Suprapubic skin (tissue), 4 donors: ENCODE results near the gene STEAP1B. TPM values are rescaled to one million over a fixed set of nuclear protein-coding genes. Genes with fewer than 3 reads are reported as not detected.

Experiments used
- DNase-seq, 2 donors: peaks; one replicate each; pipeline ENCODE4 v3.0.0-alpha.2; 2019; ENCODE audit warnings: low spot score in 2 of 2
- H3K27ac ChIP-seq: fragments of 200-600 bp; sonication (generic); one replicate; pipeline ENCODE4 v1.5.1; 2019
- H3K27me3 ChIP-seq: fragments of 200-600 bp; sonication (generic); one replicate; pipeline ENCODE4 v1.5.1; 2019
- H3K36me3 ChIP-seq: fragments of 200-600 bp; sonication (generic); one replicate; pipeline ENCODE4 v1.5.1; 2019
- H3K4me1 ChIP-seq: fragments of 200-600 bp; sonication (generic); one replicate; pipeline ENCODE4 v1.5.1; 2019
- H3K4me3 ChIP-seq: fragments of 200-600 bp; sonication (generic); one replicate; pipeline ENCODE4 v1.5.1; 2019; ENCODE audit warnings: mild to moderate bottlenecking
- H3K9me3 ChIP-seq: fragments of 200-600 bp; sonication (generic); one replicate; pipeline ENCODE4 v1.5.1; 2019
- CTCF ChIP-seq, 2 donors: fragments of 200-600 bp in 1 of 2; fragments of 450-650 bp in 1 of 2; sonication (generic) in 1 of 2; IDR thresholded peaks; one replicate each; pipeline ENCODE4 v1.5.1; 2016 to 2019; ENCODE audit warnings: antibody characterized with exemption in 2 of 2, mild to moderate bottlenecking in 1 of 2, moderate library complexity in 1 of 2
- EP300 ChIP-seq: sonication (generic); formaldehyde crosslinking; IDR thresholded peaks from one replicate; pipeline ENCODE4 v1.6.1; 2017; ENCODE audit warnings: antibody characterized with exemption
- POLR2A ChIP-seq, 2 donors: fragments of 450-650 bp; IDR thresholded peaks; one replicate each; pipeline ENCODE4 v1.6.1; 2017; ENCODE audit warnings: antibody characterized with exemption in 2 of 2, mild to moderate bottlenecking in 2 of 2, moderate library complexity in 2 of 2
- POLR2AphosphoS5 ChIP-seq, 3 donors: sonication (generic); formaldehyde crosslinking; IDR thresholded peaks; one replicate each; pipeline ENCODE4 v1.6.1; 2017; ENCODE audit warnings: antibody characterized with exemption in 3 of 3
- WGBS: methylation state at CpG from one replicate; pipeline ENCODE4 v1.1.5; 2018; 5-methylcytosine and 5-hydroxymethylcytosine counted together
- total RNA-seq, 4 donors: library from RNA; depleted of rRNA; stranded (reverse); fragments of >200 nt; gene quantifications; one replicate each; pipeline ENCODE4 v1.1.0, GENCODE V29; 2016

Gene STEAP1B
- total RNA-seq, 4 donors from 2014 or later, result 0.64 TPM; not detected in 3

DNA sequence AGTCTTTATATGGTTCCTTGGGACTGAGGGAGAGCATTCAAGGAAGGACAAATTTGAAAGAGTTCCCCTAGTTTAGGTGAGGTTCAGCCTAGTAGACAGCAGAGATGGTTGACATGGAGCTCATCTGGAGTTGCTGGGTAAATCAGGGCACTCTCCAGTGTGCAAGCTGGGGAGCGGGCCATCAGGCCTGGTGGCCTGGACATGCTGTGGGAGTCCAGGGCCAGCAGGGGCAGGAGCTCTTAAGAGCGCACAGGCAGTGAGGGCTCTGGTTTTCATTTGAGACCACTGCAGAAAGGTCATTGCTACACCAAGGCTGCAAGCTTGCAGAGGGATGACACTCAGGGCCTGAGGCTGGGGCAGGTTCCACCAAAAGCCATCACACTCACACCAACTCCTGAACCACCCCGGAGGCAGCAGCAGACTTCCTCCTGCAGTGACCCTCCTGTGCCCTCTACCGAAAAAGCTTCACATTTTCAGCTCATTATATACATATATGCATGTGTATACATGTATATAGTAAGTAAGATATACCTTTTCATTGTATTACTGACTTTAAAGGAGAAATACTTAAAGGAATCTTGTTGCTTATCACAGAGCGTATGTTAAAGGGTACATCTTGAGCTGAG is 39.5 kb downstream of the STEAP1B start:
- TF ChIP-seq EP300, result no peak
- no peak for TF ChIP-seq CTCF (IDR thresholded peaks at IDR 0.05)
- no peak for TF ChIP-seq POLR2A (IDR thresholded peaks at IDR 0.05)
- TF ChIP-seq POLR2AphosphoS5 (IDR thresholded peaks at IDR 0.05), result no peak
- Histone ChIP-seq H3K4me1 (no peaks in the 10 kb centered on the region), H3K9me3 (no peaks in the 10 kb centered on the region), H3K36me3 (no peaks in the 10 kb centered on the region), H3K27ac (no peak overlapping the region), H3K27me3 (no peaks in the 10 kb centered on the region), H3K4me3 (no peak overlapping the region)
- no peak for DNase-seq
- WGBS, result 93% methylated on average over 5 of the region's 5 CpGs

DNA sequence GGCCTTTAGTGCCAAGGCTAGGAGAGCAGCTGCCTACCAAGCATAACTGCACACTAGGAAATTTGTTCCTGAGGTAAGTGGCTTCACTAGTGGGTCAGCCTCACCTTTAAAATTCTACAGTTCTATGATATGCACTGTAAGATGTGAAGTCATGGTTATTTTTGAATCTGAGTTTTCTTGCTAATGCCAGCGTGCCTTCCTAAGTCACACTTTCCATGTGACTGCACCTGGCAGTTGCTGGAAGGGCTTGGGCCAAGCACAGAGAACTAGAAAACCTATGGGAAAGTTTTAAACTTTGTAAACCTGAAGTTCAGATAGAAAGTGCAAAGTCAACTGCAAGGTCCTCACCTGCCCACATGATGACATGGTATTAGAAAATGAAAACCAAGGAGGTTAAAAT is 42.5 kb downstream of the STEAP1B start:
- DNase-seq, result no peak
- Histone ChIP-seq H3K9me3 (no peaks in the 10 kb centered on the region), H3K27ac (no peak overlapping the region), H3K36me3 (no peaks in the 10 kb centered on the region), H3K27me3 (no peaks in the 10 kb centered on the region), H3K4me1 (peaks cover 2% of the 10 kb centered on the region), H3K4me3 (no peak overlapping the region)
- 50% methylated on average over 1 of the region's 1 CpG for WGBS
- TF ChIP-seq CTCF (IDR thresholded peaks at IDR 0.05) (no peak), POLR2AphosphoS5 (IDR thresholded peaks at IDR 0.05) (no peak), EP300 (no peak), POLR2A (IDR thresholded peaks at IDR 0.05) (no peak)

- 91% methylated on average over 3 of the region's 3 CpGs for WGBS
- Histone ChIP-seq H3K27ac (no peak overlapping the region), H3K27me3 (no peaks in the 10 kb centered on the region), H3K9me3 (no peaks in the 10 kb centered on the region), H3K36me3 (no peaks in the 10 kb centered on the region), H3K4me1 (peaks cover 2% of the 10 kb centered on the region), H3K4me3 (no peak overlapping the region)
- no peak for TF ChIP-seq POLR2AphosphoS5 (IDR thresholded peaks at IDR 0.05)
- TF ChIP-seq CTCF (IDR thresholded peaks at IDR 0.05), result no peak
- TF ChIP-seq POLR2A (IDR thresholded peaks at IDR 0.05), result no peak
- no peak for DNase-seq
Measured at GRCh38 chr7:22454446-22454845, 45.5 kb downstream of the STEAP1B start.

GRCh38 chr7:22452960-22453558 is 46.9 kb downstream of the STEAP1B start:
- WGBS, result 36% methylated on average over 4 of the region's 4 CpGs

More at GRCh38 chr7:22452960-22453558, 46.9 kb downstream of the STEAP1B start:
- no peak overlapping the region for H3K27ac ChIP-seq
- H3K9me3 ChIP-seq, result no peaks in the 10 kb centered on the region
- H3K36me3 ChIP-seq, result no peaks in the 10 kb centered on the region
- no peaks in the 10 kb centered on the region for H3K27me3 ChIP-seq
- H3K4me1 ChIP-seq, result peaks cover 2% of the 10 kb centered on the region
- no peak for DNase-seq
- TF ChIP-seq POLR2A (IDR thresholded peaks at IDR 0.05) (no peak), CTCF (IDR thresholded peaks at IDR 0.05) (no peak), EP300 (no peak), POLR2AphosphoS5 (IDR thresholded peaks at IDR 0.05) (no peak)
- H3K4me3 ChIP-seq, result no peak overlapping the region
